ENCODE data around the gene TFAP2A. TPM values are rescaled to one million over a fixed set of nuclear protein-coding genes. Genes with fewer than 3 reads are reported as not detected.
A peak's percentile ranks its signal among the peaks of the same experiment; 100 is the strongest.

TFAP2A gene
- total RNA-seq, 1 experiment from 2014 or later = 0.42 TPM

GRCh38 chr6:10418361-10418861 is 3.5 kb upstream of the TFAP2A start (continued):
- TF ChIP-seq, protein P1, sequence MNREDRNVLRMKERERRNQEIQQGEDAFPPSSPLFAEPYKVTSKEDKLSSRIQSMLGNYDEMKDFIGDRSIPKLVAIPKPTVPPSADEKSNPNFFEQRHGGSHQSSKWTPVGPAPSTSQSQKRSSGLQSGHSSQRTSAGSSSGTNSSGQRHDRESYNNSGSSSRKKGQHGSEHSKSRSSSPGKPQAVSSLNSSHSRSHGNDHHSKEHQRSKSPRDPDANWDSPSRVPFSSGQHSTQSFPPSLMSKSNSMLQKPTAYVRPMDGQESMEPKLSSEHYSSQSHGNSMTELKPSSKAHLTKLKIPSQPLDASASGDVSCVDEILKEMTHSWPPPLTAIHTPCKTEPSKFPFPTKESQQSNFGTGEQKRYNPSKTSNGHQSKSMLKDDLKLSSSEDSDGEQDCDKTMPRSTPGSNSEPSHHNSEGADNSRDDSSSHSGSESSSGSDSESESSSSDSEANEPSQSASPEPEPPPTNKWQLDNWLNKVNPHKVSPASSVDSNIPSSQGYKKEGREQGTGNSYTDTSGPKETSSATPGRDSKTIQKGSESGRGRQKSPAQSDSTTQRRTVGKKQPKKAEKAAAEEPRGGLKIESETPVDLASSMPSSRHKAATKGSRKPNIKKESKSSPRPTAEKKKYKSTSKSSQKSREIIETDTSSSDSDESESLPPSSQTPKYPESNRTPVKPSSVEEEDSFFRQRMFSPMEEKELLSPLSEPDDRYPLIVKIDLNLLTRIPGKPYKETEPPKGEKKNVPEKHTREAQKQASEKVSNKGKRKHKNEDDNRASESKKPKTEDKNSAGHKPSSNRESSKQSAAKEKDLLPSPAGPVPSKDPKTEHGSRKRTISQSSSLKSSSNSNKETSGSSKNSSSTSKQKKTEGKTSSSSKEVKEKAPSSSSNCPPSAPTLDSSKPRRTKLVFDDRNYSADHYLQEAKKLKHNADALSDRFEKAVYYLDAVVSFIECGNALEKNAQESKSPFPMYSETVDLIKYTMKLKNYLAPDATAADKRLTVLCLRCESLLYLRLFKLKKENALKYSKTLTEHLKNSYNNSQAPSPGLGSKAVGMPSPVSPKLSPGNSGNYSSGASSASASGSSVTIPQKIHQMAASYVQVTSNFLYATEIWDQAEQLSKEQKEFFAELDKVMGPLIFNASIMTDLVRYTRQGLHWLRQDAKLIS (CRISPR knock-in tag; IDR thresholded peaks at IDR 0.05; ENCODE audit: borderline replicate concordance) = no peak
- no peak for TF ChIP-seq E2F5 (CRISPR knock-in tag; IDR thresholded peaks at IDR 0.05)

DNA sequence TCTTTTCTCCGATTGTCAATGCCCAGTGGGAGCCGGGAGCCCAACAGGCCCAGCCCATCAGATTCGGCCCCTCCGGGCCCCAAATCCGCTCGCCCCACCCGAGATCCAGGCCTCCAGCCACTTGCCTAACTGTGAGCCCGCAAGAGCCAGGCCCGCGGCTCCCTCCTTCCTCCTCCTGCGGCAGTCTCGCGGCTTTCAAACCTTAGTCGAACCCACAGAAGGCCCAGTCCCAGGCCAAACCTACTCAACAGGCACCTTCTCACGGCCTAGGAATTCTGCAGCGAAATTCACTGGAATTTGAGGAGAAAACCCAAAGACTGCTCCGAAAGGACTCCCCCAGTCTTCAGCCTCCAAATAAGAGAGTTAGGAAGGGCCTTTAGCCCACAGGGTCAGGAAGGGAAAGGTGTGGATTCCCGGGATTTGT is 2.8 kb upstream of the TFAP2A start:
- TF ChIP-seq JAZF1 (CRISPR knock-in tag; IDR thresholded peaks at IDR 0.05) = no peak
- no peak for TF ChIP-seq USF2 (CRISPR knock-in tag; IDR thresholded peaks at IDR 0.05)
- no peak for TF ChIP-seq SMAD4 (CRISPR knock-in tag; IDR thresholded peaks at IDR 0.05)
- TF ChIP-seq ELF4 (CRISPR knock-in tag; IDR thresholded peaks at IDR 0.05; ENCODE audit: low read depth) = no peak
- TF ChIP-seq, protein P1 (CRISPR knock-in tag; IDR thresholded peaks at IDR 0.05; ENCODE audit: borderline replicate concordance) = no peak
- TF ChIP-seq SMAD3 (CRISPR knock-in tag; IDR thresholded peaks at IDR 0.05; ENCODE audit: borderline replicate concordance) = no peak
- no peak for TF ChIP-seq FOXP4 (CRISPR knock-in tag; IDR thresholded peaks at IDR 0.05)
- TF ChIP-seq, protein P2, sequence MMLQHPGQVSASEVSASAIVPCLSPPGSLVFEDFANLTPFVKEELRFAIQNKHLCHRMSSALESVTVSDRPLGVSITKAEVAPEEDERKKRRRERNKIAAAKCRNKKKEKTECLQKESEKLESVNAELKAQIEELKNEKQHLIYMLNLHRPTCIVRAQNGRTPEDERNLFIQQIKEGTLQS (CRISPR knock-in tag; conservative IDR thresholded peaks at IDR 0.05) = no peak
- no peak for TF ChIP-seq NR2C2 (CRISPR knock-in tag; IDR thresholded peaks at IDR 0.05)
- TF ChIP-seq ESRRA (CRISPR knock-in tag; IDR thresholded peaks at IDR 0.05; ENCODE audit: borderline replicate concordance) = no peak
- TF ChIP-seq CBFB (CRISPR knock-in tag; IDR thresholded peaks at IDR 0.05; ENCODE audit: low read depth) = no peak
- no peak for TF ChIP-seq ERG (CRISPR knock-in tag; IDR thresholded peaks at IDR 0.05)
- no peak for TF ChIP-seq CDX4 (CRISPR knock-in tag; IDR thresholded peaks at IDR 0.05; ENCODE audit: borderline replicate concordance)
- CTCF ChIA-PET = interaction anchor here (0.6 kb wide), 1 partner anchor 77 kb away, joined by 5 read pairs; no protein-coding TSS in a partner anchor
- no peaks in the 10 kb centered on the region for H3K36me3 Mint-ChIP-seq

More for the DNA sequence above, 2.8 kb upstream of the TFAP2A start:
- POLR2A ChIA-PET = interaction anchor here (0.7 kb wide), 1 partner anchor 626 kb away, joined by 3 read pairs; no protein-coding TSS in a partner anchor
- Mint-ChIP-seq H3K4me1 (peaks cover 78% of the 10 kb centered on the region), H3K4me3 (peak overlapping the region; percentile 68), H3K27me3 (ENCODE audit: low read depth) (peaks cover 99% of the 10 kb centered on the region), H3K27ac (no peak overlapping the region), H3K9me3 (no peaks in the 10 kb centered on the region)
- ATAC-seq (no peak), DNase-seq (ENCODE audit: low spot score) (peak; percentile 58)

Data from WTC11 (cell line).